ENCODE results near the gene MPP3. TPM values are rescaled to one million over a fixed set of nuclear protein-coding genes. Genes with fewer than 3 reads are reported as not detected.
"Not testable (repeated sequence)": the region's sequence is repeated elsewhere in the genome, so short reads cannot be mapped to it uniquely, and the experiment has no call there.

Gene MPP3
- total and polyA plus RNA-seq, 4 donors = 3.1 to 25.2 (median 15.2) TPM

DNA sequence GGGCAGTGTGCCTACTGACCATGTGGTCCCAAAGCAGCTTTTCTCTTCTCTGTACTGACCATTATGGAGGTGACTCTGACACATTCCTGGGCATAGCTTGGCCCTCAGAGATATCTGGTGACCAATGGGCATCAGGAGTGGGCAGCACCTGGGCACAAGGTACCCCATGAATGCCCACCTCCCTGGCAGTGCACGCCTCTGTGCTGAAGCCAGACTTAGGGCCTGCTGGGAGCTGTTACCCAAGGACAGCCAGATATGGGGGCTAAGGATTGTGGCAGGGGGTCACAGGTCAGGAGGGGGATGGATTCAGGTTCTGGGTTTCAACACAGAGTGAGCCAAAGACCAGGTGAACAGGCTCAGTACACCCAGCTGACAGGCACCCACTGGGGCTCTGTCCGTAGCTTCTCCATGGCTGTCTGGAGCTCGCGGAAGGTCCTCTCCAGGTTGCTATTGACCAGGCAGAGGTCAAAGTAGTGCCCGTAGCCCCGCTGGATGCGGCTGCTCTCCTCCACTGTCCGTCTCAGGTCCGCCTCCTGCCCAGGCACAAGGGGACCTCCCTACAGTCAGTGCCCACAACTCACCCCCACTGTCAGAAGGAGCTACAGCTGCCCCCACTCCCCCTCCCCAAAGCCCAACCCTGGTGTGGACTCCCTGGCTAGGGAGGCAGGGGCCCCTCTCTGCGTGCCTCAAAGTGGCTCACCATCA lies 44.7 kb upstream of the MPP3 start:
- Histone ChIP-seq H3K4me1 (ENCODE audit: control insufficient read depth in 1 of 2, insufficient read depth in 2 of 2, low read length in 2 of 2) (no peaks in the 10 kb centered on the region), H3K27me3 (ENCODE audit: control insufficient read depth in 1 of 2, insufficient read depth in 2 of 2, low read length in 1 of 2) (no peaks in the 10 kb centered on the region), H3K27ac (ENCODE audit: low read depth in 1 of 2, low read length in 2 of 2) (no peak overlapping the region), H3K4me3 (ENCODE audit: low read length in 2 of 2) (no peak overlapping the region), H3K36me3 (ENCODE audit: control insufficient read depth in 1 of 2, insufficient read depth in 2 of 2, low read length in 1 of 2) (peaks cover 0 to 5% of the 10 kb centered on the region in 2 donors), H3K9me3 (ENCODE audit: control insufficient read depth, low read length) (no peaks in the 10 kb centered on the region)
- intact Hi-C loops (cut with DNase I) = loop anchor here in 1 of 2 donors (10.0 kb wide), 1 partner anchor 117 kb away; no protein-coding TSS in a partner anchor
- WGBS, 2 donors = 93 to 95% methylated on average over 9 to 10 of the region's 10 CpGs
- DNase-seq (no peak), ATAC-seq (ENCODE audit: low FRiP score) (no peak)

DNA sequence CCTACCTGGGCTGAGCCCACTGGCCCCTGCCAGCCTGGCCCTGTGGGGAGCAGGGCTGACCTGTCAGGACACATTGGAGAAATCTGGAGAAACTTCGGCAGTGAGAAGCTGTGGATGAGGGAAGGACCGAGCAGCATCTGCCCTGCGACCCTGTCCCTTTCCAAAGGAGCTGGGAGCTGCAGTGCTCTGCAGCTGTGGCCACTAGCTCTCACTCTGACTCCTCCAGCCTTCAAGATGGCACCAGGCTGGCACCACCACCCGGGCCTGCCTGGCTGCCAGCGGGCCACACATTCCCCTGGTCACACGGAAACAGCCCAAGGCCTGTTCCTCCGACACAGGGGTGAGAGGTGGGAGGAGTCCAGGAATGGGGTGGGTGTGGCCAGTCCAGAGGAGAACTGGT lies 44.1 kb upstream of the MPP3 start:
- DNase-seq (no peak), ATAC-seq (ENCODE audit: low FRiP score) (no peak)
- 81 to 87% methylated on average over 7 of the region's 7 CpGs for WGBS, 2 donors
- no peaks in the 10 kb centered on the region for H3K9me3 ChIP-seq (ENCODE audit: control insufficient read depth, low read length)
- no peak overlapping the region for H3K27ac ChIP-seq (ENCODE audit: low read depth in 1 of 2, low read length in 2 of 2)
- intact Hi-C loops (cut with DNase I) = loop anchor here in 1 of 2 donors (10.0 kb wide), 1 partner anchor 118 kb away; no protein-coding TSS in a partner anchor
- H3K27me3 ChIP-seq (ENCODE audit: control insufficient read depth in 1 of 2, insufficient read depth in 2 of 2, low read length in 1 of 2) = no peaks in the 10 kb centered on the region
- H3K4me3 ChIP-seq (ENCODE audit: low read length in 2 of 2) = no peak overlapping the region
- peaks cover 0 to 2% of the 10 kb centered on the region in 2 donors for H3K36me3 ChIP-seq (ENCODE audit: control insufficient read depth in 1 of 2, insufficient read depth in 2 of 2, low read length in 1 of 2)
- no peaks in the 10 kb centered on the region for H3K4me1 ChIP-seq (ENCODE audit: control insufficient read depth in 1 of 2, insufficient read depth in 2 of 2, low read length in 2 of 2)

DNA sequence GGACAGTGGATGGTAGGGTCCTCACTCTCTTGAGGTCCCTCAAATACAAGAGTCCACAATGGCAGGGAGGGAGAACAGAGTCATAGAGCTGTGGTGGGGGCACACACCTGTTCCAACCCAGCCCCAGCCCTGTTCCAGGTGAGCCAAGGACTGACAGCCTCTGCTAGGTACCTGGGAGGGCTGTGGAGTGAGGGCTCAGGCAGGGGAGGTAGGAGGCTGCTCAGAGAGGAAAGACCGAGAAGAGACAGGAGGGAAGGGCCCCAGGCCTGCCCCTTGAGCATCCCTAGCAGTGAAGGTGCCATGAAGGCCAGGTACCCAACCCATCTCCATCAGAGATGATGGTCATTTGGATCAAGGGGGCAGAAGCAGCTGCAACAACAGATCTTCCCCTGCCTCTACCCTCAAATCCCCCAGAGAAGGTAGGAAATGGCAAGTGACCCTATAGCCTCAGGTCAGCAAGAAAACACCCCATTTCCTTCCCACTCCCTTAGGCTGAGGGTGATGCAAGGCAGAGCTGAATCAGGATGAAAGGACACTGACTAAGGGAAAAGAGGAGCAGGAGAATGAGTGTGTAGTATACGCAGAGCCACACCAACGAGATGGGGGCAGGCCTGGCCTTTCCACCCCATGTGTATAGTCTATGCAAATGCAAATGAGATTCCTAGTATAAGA lies 42.7 kb upstream of the MPP3 start:
- no peaks in the 10 kb centered on the region for H3K4me1 ChIP-seq (ENCODE audit: control insufficient read depth in 1 of 2, insufficient read depth in 2 of 2, low read length in 2 of 2)
- H3K27ac ChIP-seq (ENCODE audit: low read depth in 1 of 2, low read length in 2 of 2) = no peak overlapping the region
- DNase-seq (no peak), ATAC-seq (ENCODE audit: low FRiP score) (no peak)
- intact Hi-C loops (cut with DNase I) = loop anchor here in 1 of 2 donors (10.0 kb wide), 1 partner anchor 119 kb away; no protein-coding TSS in a partner anchor
- no peak overlapping the region for H3K4me3 ChIP-seq (ENCODE audit: low read length in 2 of 2)
- WGBS, 2 donors = 89 to 94% methylated on average over 3 of the region's 3 CpGs
- H3K9me3 ChIP-seq (ENCODE audit: control insufficient read depth, low read length) = no peaks in the 10 kb centered on the region
- no peaks in the 10 kb centered on the region for H3K36me3 ChIP-seq (ENCODE audit: control insufficient read depth in 1 of 2, insufficient read depth in 2 of 2, low read length in 1 of 2)
- no peaks in the 10 kb centered on the region for H3K27me3 ChIP-seq (ENCODE audit: control insufficient read depth in 1 of 2, insufficient read depth in 2 of 2, low read length in 1 of 2)

DNA sequence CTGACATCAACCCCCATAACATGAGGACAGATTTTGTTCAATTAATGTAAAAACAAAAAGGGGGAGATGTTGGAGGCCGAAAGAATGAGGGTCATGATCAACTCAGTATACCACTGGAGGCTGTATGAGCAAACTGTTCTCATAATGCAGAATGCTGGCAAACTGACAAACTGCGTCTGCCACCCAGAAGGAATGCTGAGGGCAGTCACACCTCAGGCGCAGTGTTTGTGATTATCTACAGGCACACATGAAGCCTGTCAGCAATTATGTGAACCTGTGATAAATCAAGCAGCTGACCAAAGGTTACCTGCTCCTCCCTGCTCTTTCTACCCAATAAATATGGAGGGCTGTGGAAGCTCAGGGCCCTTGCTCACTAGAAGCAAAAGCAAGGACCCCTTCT lies 41.3 kb upstream of the MPP3 start:
- Histone ChIP-seq H3K9me3 (ENCODE audit: control insufficient read depth, low read length) (no peaks in the 10 kb centered on the region), H3K4me3 (ENCODE audit: low read length in 2 of 2) (no peak overlapping the region), H3K27ac (ENCODE audit: low read depth in 1 of 2, low read length in 2 of 2) (no peak overlapping the region), H3K36me3 (ENCODE audit: control insufficient read depth in 1 of 2, insufficient read depth in 2 of 2, low read length in 1 of 2) (no peaks in the 10 kb centered on the region), H3K27me3 (ENCODE audit: control insufficient read depth in 1 of 2, insufficient read depth in 2 of 2, low read length in 1 of 2) (no peaks in the 10 kb centered on the region), H3K4me1 (ENCODE audit: control insufficient read depth in 1 of 2, insufficient read depth in 2 of 2, low read length in 2 of 2) (no peaks in the 10 kb centered on the region)
- WGBS, 2 donors = 64 to 69% methylated on average over 3 of the region's 3 CpGs
- ATAC-seq (ENCODE audit: low FRiP score) (no peak), DNase-seq (no peak)
- intact Hi-C loops (cut with DNase I) = loop anchor here in 1 of 2 donors (10.0 kb wide), 1 partner anchor 121 kb away; no protein-coding TSS in a partner anchor

DNA sequence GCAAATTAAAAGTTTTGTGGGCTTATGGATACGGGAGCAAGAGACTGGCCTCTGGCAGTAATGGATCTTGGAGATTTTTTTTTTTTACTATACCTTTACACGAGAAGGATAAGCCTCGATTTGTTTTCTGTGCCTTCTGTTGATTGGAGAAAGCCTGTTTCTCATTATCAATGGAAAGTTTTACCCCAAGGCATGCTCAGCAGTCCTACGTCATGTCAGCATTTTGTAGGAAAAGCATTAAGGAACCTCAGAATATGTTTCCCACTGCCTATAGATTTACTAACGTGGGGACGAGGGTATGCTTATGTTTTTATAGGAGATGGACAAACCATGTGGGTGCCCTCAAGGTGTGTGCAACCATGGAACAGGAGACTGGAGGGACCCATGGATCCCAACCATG lies 40.9 kb upstream of the MPP3 start:
- Histone ChIP-seq H3K4me3 (ENCODE audit: low read length in 2 of 2) (no peak overlapping the region), H3K27ac (ENCODE audit: low read depth in 1 of 2, low read length in 2 of 2) (no peak overlapping the region), H3K27me3 (ENCODE audit: control insufficient read depth in 1 of 2, insufficient read depth in 2 of 2, low read length in 1 of 2) (no peaks in the 10 kb centered on the region), H3K9me3 (ENCODE audit: control insufficient read depth, low read length) (no peaks in the 10 kb centered on the region), H3K36me3 (ENCODE audit: control insufficient read depth in 1 of 2, insufficient read depth in 2 of 2, low read length in 1 of 2) (no peaks in the 10 kb centered on the region), H3K4me1 (ENCODE audit: control insufficient read depth in 1 of 2, insufficient read depth in 2 of 2, low read length in 2 of 2) (no peaks in the 10 kb centered on the region)
- WGBS, 2 donors = 66 to 67% methylated on average over 6 of the region's 6 CpGs
- DNase-seq = no peak
- no peak for ATAC-seq (ENCODE audit: low FRiP score)
- intact Hi-C loops (cut with DNase I) = loop anchor here in 1 of 2 donors (10.0 kb wide), 1 partner anchor 121 kb away; no protein-coding TSS in a partner anchor

DNA sequence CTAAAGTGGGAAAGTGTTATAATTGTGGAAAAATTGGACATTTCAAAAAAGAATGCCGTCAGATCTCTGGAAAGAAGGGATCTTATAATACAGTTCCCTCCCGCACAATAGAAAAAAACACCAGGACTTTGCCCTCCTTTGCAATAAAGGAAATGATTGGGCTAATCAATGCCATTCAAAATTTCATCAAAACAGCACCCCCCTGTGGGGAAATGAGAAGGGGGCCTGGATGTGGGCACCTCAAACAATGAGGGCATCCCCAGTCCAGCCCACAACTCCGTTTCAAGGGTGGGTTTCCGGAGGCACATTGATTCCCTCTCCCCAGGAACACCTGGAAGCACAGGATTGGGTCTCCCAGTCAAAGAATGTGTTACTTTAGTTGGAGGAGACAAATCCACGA lies 40.1 kb upstream of the MPP3 start:
- Histone ChIP-seq H3K4me1 (ENCODE audit: control insufficient read depth in 1 of 2, insufficient read depth in 2 of 2, low read length in 2 of 2) (no peaks in the 10 kb centered on the region), H3K9me3 (ENCODE audit: control insufficient read depth, low read length) (no peaks in the 10 kb centered on the region), H3K36me3 (ENCODE audit: control insufficient read depth in 1 of 2, insufficient read depth in 2 of 2, low read length in 1 of 2) (no peaks in the 10 kb centered on the region), H3K27me3 (ENCODE audit: control insufficient read depth in 1 of 2, insufficient read depth in 2 of 2, low read length in 1 of 2) (no peaks in the 10 kb centered on the region), H3K27ac (ENCODE audit: low read depth in 1 of 2, low read length in 2 of 2) (no peak overlapping the region), H3K4me3 (ENCODE audit: low read length in 2 of 2) (no peak overlapping the region)
- WGBS, 2 donors = 61 to 68% methylated on average over 5 of the region's 5 CpGs
- intact Hi-C loops (cut with DNase I) = loop anchor here in 1 of 2 donors (10.0 kb wide), 1 partner anchor 122 kb away; no protein-coding TSS in a partner anchor
- DNase-seq (no peak), ATAC-seq (ENCODE audit: low FRiP score) (no peak)

DNA sequence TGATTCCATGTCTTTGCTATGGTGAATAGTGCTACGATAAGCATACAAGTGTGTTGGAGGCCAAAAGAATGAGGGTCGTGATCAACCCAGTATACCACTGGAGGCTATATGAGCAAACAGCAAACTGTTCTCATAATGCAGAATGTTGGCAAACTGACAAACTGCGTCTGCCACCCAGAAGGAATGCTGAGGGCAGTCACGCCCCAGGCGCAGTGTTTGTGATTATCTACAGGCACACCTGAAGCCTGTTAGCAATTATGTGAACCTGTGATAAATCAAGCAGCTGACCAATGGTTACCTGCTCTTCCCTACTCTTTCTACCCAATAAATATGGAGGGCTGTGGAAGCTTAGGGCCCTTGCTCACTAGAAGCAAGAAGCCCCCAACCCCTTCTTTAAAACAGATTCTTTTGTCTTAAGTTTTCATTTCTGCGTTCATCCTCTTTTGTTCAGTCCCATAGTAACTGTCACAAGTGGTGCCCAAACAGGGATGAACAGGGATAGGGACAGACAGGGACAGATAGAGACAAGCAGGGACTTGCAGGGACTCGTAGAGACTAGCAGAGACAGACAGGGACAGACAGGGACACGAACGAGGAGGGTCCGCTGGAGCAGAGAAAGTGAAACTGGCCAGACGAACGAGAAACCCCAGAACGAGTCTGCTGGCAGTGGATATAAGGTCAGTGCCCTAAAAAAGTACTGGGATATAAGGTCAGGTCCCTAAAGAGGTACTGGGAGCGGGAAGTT lies 39.2 kb upstream of the MPP3 start:
- H3K27ac ChIP-seq (ENCODE audit: low read depth in 1 of 2, low read length in 2 of 2) = no peak overlapping the region
- intact Hi-C loops (cut with DNase I) = loop anchor here in 1 of 2 donors (10.0 kb wide), 1 partner anchor 123 kb away; no protein-coding TSS in a partner anchor
- WGBS, 2 donors = 61% methylated on average over 14 of the region's 14 CpGs
- ATAC-seq (ENCODE audit: low FRiP score) = no peak
- H3K27me3 ChIP-seq (ENCODE audit: control insufficient read depth in 1 of 2, insufficient read depth in 2 of 2, low read length in 1 of 2) = no peaks in the 10 kb centered on the region
- H3K4me1 ChIP-seq (ENCODE audit: control insufficient read depth in 1 of 2, insufficient read depth in 2 of 2, low read length in 2 of 2) = no peaks in the 10 kb centered on the region
- H3K36me3 ChIP-seq (ENCODE audit: control insufficient read depth in 1 of 2, insufficient read depth in 2 of 2, low read length in 1 of 2) = no peaks in the 10 kb centered on the region
- no peak for DNase-seq
- H3K4me3 ChIP-seq (ENCODE audit: low read length in 2 of 2) = no peak overlapping the region
- H3K9me3 ChIP-seq (ENCODE audit: control insufficient read depth, low read length) = no peaks in the 10 kb centered on the region

DNA sequence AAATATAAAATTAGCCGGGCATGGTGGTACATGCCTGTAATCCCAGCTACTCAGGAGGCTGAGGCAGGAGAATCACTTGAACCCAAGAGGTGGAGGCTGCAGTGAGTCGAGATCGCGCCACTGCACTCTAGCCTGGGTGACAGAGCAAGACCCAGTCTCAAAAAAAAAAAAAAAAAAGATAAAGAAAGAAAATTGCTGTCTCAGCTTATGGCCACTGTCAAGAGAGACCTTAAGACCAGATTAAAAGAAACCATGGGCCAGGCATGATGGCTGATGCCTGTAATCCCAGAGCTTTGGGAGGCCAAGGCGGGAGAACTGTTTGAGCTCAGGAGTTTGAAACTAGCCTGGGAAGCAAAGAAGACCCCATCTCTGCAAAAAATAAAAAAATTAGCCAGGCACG lies 36.1 kb upstream of the MPP3 start:
- H3K36me3 ChIP-seq (ENCODE audit: control insufficient read depth in 1 of 2, insufficient read depth in 2 of 2, low read length in 1 of 2); intact Hi-C loops (cut with DNase I); H3K27ac ChIP-seq (ENCODE audit: low read depth in 1 of 2, low read length in 2 of 2); H3K4me1 ChIP-seq (ENCODE audit: control insufficient read depth in 1 of 2, insufficient read depth in 2 of 2, low read length in 2 of 2); H3K9me3 ChIP-seq (ENCODE audit: control insufficient read depth, low read length); DNase-seq; H3K4me3 ChIP-seq (ENCODE audit: low read length in 2 of 2); ATAC-seq (ENCODE audit: low FRiP score); H3K27me3 ChIP-seq (ENCODE audit: control insufficient read depth in 1 of 2, insufficient read depth in 2 of 2, low read length in 1 of 2): not testable (repeated sequence)
- WGBS, 2 donors = 73 to 85% methylated on average over 6 of the region's 6 CpGs
